GM21515 (cell line): ENCODE results near the gene SOHLH1.

ENCODE experiments used
- ATAC-seq: cut with Tn5 transposase; IDR thresholded peaks from one replicate; pipeline ENCODE4 v1.9.1; 2021; ENCODE audit not compliant: unreplicated experiment

Gene SOHLH1

GRCh38 chr9:135729480-135729879 lies 30.2 kb upstream of the SOHLH1 start:
- ATAC-seq: no peak

GRCh38 chr9:135728436-135729110 lies 29.3 kb upstream of the SOHLH1 start:
- no peak for ATAC-seq

DNA sequence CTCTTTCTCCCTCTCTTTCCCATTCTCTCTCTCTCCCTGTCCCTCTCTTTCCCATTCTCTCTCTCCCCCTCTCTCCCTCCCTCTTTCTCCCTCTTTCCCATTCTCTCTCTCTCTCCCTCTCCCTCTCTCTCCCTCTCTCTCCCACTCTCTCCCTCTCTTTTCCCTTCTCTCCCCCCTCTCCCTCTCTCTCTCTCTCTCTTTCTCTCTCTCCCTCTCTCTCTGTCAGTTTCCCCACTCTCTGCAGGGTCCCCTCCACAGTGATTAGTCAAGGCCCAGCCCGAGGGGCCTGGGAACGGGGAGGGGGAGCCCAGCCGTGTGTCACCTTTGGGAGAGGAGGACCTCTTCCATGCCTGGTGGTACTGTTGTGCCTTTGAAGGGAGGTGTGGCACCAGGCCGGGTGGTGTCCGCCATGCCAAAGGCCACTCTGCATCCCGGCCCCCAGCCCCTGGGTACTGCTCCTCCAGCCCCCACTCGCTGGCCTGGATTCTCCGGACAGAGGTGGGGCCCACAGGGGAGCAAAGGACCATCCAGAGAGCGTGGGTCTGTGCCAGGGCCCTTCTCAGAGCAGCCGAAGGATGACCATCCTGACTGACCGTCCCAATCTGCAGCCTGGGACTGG lies 28.1 kb upstream of the SOHLH1 start:
- ATAC-seq: no peak

GRCh38 chr9:135726138-135726853 lies 27.0 kb upstream of the SOHLH1 start:
- no peak for ATAC-seq

- no peak for ATAC-seq
These were observed 25.0 kb upstream of the SOHLH1 start for GRCh38 chr9:135724186-135724787.

DNA sequence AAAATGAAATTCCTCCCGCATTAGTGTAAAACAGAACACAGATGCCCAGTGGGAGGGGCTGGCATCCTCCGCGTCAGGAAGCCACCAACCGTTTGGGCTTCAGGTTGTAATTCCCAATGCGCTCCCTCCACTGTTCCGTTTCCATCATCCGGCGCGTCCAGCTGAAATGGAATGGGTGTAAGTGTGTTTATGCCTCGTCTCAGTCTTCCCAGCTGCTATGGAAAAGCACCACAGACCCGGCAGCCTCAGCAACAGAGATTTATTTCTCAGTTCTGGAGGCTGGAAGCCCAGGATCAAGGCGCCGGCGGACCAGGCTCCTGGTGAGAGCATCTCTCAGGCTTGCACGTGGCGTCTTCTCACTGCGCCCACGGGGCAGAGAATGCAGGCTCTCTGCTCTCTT lies 23.1 kb upstream of the SOHLH1 start:
- no peak for ATAC-seq

- no peak for ATAC-seq
These were observed 20.2 kb upstream of the SOHLH1 start for GRCh38 chr9:135719472-135719871.

- ATAC-seq: no peak
These were observed 19.3 kb upstream of the SOHLH1 start for GRCh38 chr9:135718616-135719015.

- no peak for ATAC-seq
These were observed 18.1 kb upstream of the SOHLH1 start for GRCh38 chr9:135717410-135717809.

- no peak for ATAC-seq
These were observed 16.8 kb upstream of the SOHLH1 start for GRCh38 chr9:135716045-135716444.

GRCh38 chr9:135715056-135715595 lies 15.8 kb upstream of the SOHLH1 start:
- no peak for ATAC-seq

DNA sequence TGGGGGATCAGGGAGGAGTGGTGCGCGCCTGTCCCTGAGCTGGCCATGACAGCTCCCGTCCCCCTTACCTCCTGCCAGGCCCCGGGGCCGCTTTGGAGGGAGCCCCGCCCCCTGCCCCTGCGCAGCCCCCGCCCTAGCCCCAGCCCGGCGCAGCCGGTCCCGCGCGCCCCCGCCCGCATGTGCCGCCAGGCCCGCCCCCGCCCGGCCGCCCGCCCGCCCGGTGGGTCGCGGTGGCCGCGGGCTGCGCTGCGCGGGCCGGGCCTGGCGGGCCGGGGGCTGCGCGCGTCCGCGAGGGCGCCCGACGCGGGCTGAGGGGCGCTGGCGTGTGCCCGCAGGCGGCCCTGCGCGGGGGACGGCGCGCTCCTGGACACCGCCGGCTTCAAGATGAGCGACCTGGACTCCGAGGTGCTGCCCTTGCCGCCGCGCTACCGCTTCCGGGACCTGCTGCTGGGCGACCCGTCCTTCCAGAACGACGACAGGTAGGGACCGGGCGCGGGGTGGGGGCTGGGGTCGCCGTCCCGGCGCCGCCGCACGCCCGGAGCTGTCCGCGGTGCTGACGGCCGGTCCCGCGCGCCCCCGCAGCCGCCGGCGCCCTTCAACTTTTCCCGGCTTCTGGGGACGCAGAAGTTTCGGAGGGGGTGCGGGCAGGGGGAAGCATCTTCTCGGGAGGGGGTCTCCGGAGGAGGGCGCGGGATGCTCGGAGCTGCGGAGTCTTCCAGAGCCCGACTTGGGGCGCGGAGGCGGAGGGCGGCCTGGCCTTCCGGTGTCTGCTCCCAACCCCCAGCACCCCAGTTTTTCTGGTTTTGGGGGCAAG lies 15.2 kb upstream of the SOHLH1 start:
- ATAC-seq: no peak

- no peak for ATAC-seq
These were observed 13.5 kb upstream of the SOHLH1 start for GRCh38 chr9:135712613-135713295.

- ATAC-seq: no peak
These were observed 12.6 kb upstream of the SOHLH1 start for GRCh38 chr9:135711881-135712280.

GRCh38 chr9:135711391-135711790 lies 12.1 kb upstream of the SOHLH1 start:
- no peak for ATAC-seq

DNA sequence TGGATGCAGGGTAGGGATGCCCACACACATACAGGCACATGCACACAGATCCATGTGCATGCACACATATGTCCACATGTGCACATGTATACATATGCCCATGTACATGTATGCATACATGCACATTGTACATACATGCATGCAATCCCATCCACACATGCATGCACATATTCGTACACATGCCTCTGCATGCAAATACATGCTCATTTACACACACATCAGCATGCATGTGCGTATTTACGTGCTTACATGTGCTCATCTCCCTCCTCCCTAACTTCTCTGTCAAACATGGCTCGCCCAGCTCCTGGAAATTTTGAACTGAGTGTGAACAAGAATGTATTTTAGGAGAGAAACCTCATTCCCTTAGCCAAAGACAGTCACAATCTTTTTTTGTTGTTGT lies 8.9 kb upstream of the SOHLH1 start:
- ATAC-seq: no peak

- ATAC-seq: no peak
These were observed 8.2 kb upstream of the SOHLH1 start for GRCh38 chr9:135707252-135708138.

DNA sequence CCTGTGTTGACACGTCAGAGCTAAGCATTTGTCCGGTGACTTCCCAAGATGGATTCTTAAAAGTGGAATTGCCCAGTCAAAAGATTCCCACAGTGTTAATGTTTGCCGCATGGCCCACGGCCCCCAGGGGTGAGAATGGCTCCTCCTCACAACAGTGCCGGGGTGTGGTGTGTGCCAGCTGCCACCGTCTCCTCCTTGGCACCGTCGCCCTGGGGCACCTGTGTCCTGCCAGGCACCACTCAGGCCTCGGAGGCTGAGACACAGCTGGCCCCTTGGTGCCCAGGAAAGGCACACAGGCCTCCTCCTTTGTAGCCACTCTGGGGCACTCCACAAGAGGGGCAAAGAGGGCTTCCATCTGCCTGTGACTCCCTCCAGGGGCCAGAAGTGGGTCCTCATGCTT lies 7.0 kb upstream of the SOHLH1 start:
- ATAC-seq: no peak

DNA sequence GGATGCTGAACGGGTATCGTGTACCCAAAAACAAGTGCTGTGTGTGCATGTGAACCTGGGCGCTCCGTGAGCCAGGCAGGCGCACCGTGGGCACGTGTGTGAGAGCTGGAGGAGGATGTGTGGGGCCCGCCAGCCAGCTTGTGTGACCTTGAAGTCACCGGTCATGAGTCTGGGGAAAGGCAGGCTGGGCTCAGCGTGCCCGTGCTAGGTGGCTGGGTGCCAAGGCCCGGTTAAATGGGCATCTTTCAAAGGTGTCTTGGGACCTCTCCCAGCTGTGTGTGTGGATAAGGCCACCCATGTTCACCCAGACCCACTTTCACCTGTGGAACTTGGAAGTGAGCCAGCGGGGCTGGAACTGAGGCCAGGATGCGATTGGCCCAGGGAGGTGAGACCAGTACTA lies 6.1 kb upstream of the SOHLH1 start:
- no peak for ATAC-seq
